Measurements from ENCODE around the gene DIDO1. TPM values are rescaled to one million over a fixed set of nuclear protein-coding genes. Genes with fewer than 3 reads are reported as not detected.
A peak's percentile ranks its signal among the peaks of the same experiment; 100 is the strongest.

Gene DIDO1
- total RNA-seq, 4 donors from 2014 or later, result 54.2 to 105 (median 70.7) TPM

- intact Hi-C loops (cut with DNase I; ENCODE audit: low total_unique reads), result no loop called here
- no peak for DNase-seq (ENCODE audit: low spot score in 2 of 2)
- TF ChIP-seq POLR2A (IDR thresholded peaks at IDR 0.05) (no peak), CTCF (IDR thresholded peaks at IDR 0.05) (no peak)
- 62 to 65% methylated on average over 14 of the region's 14 CpGs for WGBS, 2 donors
- H3K4me3 ChIP-seq (ENCODE audit: low read depth, poor library complexity, severe bottlenecking), result no peak overlapping the region
Measured at GRCh38 chr20:62922451-62922921, 3.8 kb downstream of the DIDO1 start.

- no peak overlapping the region for H3K4me3 ChIP-seq (ENCODE audit: low read depth, poor library complexity, severe bottlenecking)
- TF ChIP-seq POLR2A (IDR thresholded peaks at IDR 0.05) (no peak), CTCF (IDR thresholded peaks at IDR 0.05) (no peak)
- peak in 1 of 2 donors; percentile 56 for DNase-seq (ENCODE audit: low spot score in 2 of 2)
- intact Hi-C loops (cut with DNase I; ENCODE audit: low total_unique reads), result no loop called here
- WGBS, 2 donors, result 34 to 44% methylated on average over 8 of the region's 8 CpGs
Measured at GRCh38 chr20:62921119-62921687, 5.1 kb downstream of the DIDO1 start.

GRCh38 chr20:62920039-62920645 lies 6.2 kb downstream of the DIDO1 start:
- 66 to 67% methylated on average over 10 of the region's 10 CpGs for WGBS, 2 donors
- no peak for DNase-seq (ENCODE audit: low spot score in 2 of 2)

DNA sequence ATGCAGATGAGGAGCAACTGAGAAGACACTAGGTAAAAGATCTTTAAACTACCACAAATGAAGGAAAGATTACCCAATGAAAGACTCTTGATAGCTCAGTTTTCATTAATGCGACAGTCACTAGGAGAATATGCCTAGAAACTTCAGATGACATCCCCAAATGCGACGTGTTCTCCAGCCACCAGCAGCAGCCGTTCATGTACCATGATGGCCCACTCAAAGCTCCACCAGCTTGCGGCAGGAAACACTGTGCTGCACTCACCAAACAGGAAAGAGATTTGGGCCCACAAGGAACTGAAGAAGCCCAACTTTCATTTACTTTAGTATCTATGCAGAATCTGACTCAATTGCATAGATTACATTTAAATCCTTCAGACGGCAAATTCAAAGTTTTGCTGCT lies 7.5 kb downstream of the DIDO1 start:
- 74 to 75% methylated on average over 6 of the region's 6 CpGs for WGBS, 2 donors
- TF ChIP-seq POLR2A (IDR thresholded peaks at IDR 0.05), result no peak
- no peak for TF ChIP-seq CTCF (IDR thresholded peaks at IDR 0.05)
- intact Hi-C loops (cut with DNase I; ENCODE audit: low total_unique reads), result no loop called here
- no peak for DNase-seq (ENCODE audit: low spot score in 2 of 2)
- no peak overlapping the region for H3K4me3 ChIP-seq (ENCODE audit: low read depth, poor library complexity, severe bottlenecking)

More at GRCh38 chr20:62920039-62920645, 6.2 kb downstream of the DIDO1 start:
- no peak for TF ChIP-seq POLR2A (IDR thresholded peaks at IDR 0.05)
- no peak for TF ChIP-seq CTCF (IDR thresholded peaks at IDR 0.05)
- intact Hi-C loops (cut with DNase I; ENCODE audit: low total_unique reads), result no loop called here
- no peak overlapping the region for H3K4me3 ChIP-seq (ENCODE audit: low read depth, poor library complexity, severe bottlenecking)

GRCh38 chr20:62918147-62918546 lies 8.2 kb downstream of the DIDO1 start:
- H3K4me3 ChIP-seq (ENCODE audit: low read depth, poor library complexity, severe bottlenecking), result no peak overlapping the region
- intact Hi-C loops (cut with DNase I; ENCODE audit: low total_unique reads), result no loop called here
- TF ChIP-seq POLR2A (IDR thresholded peaks at IDR 0.05) (no peak), CTCF (IDR thresholded peaks at IDR 0.05) (no peak)
- WGBS, 2 donors, result 43 to 54% methylated on average over 3 of the region's 3 CpGs
- no peak for DNase-seq (ENCODE audit: low spot score in 2 of 2)

All from lower leg skin (tissue), 4 donors.